ENCODE data around the gene LEKR1.
"Not testable (repeated sequence)": the region's sequence is repeated elsewhere in the genome, so short reads cannot be mapped to it uniquely, and the experiment has no call there.

LEKR1 gene

DNA sequence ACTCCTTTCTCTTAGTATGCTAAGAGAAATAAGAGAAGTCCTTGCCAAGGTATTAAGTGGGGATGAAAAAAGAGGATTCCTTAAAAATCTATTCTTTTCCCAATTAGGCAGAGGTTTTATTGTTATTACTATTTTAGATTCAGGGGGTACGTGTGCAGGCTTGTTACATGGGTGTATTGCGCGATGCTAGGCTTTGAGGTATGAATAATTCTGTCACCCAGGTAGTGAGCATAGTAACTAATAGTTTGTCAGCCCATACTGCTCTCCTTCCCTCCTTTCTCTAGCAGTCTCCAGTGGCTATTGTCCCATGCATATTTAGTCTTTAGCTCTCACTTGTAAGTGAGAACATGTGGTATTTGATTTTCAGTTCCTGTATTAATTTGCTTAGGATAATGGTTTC is 83.9 kb downstream of the LEKR1 start:
- DNase-seq = no peak

DNA sequence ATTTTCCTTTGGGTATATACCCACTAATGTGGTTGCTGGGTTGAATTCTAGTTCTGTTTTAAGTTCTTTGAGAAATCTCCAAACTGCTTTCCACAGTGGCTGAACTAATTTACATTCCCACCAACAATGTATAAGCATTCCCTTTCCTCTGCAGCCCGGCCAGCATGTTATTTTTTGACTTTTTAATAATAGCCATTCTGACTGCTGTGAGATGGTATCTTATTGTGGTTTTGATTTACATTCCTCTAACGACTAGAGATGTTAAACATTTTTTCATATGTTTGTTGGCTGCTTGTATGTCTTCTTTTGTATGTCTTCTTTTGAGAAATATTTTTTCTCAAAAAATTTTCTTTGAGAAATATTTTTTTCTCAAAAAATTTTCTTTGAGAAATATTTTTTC is 84.7 kb downstream of the LEKR1 start:
- not testable (repeated sequence) for DNase-seq

DNA sequence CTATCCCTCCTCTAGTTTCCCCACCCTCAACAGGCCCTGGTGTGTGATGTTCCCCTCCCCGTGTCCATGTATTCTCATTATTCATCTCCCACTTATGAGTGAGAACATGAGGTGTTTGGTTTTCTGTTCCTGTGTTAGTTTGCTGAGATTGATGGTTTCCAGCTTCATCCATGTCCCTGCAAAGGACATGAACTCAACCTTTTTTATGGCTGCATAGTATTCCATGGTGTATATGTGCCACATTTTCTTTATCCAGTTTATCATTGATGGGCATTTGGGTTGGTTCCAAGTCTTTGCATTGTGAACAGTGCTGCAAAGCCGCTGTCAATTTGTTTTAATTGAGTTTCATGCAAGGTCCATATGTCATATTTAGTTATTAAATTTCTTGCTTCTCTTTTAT is 88.1 kb downstream of the LEKR1 start:
- not testable (repeated sequence) for DNase-seq

DNA sequence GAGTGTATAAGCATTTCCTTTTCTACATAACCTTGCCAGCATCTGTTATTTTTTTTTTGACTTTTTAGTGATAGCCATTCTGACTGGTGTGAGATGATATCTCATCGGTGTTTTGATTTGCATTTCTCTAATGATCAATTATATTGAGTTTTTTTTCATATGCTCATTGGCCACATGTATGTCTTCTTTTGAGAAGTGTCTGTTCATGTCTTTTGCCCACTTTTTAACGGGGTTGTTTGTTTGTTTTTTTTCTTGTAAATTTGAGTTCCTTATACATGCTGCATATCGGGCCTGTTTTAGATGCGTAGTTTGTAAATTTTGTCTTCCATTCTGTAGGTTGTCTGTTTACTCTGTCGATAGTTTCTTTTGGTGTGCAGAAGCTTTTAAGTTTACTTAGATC is 89.2 kb downstream of the LEKR1 start:
- no peak for DNase-seq

DNA sequence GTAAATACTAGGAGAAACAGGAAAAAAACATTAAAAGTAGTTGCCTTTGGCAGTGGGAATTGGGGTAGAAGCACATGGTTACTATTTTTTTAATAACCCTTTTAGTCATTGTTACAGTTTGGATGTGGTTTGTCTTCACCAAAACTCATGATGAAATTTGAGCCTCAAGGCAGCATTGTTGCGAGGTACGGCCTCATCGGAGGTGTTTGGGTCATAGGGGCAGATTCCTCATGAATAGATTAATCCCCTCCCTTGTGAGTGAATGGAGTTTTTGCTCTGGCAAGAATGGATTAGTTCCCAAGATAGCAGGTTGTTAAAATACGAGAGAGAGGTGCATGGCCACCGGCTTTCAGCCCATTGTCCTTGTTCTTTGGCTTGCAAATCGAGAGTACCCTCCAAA is 92.6 kb downstream of the LEKR1 start:
- no peak for DNase-seq

DNA sequence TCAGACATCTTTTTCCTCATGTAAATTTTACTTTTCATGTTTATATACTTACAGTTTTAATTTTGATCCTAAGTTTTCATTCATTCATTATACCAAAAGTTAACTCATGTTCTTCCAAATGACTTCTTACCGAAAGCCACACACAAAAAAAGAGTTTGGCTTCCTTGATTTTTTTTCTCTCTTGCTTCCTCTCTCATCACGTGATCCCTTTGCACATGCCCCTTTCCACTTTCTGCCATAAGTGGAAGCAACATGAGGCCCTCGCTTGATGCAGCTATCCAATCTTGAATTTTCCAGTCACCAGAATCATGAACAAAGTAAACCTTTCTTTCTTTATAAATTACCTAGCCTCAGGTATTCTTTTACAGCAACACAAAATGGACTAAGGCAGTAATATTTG is 93.7 kb downstream of the LEKR1 start:
- no peak for DNase-seq

DNA sequence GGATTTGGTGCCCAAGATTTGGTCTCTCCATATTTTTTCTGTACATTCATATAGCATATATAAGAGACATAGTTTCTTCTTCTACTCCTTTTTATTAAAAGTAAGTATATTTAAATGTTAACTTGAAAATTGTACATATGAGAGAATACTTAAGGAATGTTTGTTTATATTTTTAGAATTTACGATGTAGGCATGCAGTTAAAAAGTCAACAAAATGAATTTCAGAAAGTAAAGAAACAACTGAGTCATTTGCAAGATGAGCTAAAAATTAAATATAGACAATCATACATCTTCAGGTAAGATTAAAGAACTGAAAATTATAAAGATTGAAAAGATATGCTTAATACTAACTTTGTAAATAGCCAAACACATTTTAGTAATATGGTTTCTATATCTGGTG is 94.2 kb downstream of the LEKR1 start:
- no peak for DNase-seq

DNA sequence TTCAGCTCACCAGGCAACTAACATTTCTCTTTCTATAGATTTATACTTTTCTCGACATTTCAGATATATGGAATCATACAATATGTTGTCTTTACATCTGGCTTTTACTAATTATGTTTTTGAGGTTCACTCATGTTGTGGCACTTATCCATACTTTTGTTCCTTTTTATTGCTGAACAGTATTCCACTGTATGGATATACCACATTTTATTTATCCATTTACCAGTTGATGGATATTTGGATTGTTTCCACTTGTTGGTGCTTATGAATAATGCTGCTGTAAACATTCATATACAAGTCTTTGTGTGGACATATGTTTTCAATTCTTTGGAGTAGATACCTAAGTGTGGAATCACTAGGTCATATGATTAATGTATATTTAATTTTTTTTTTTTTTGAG is 97.2 kb downstream of the LEKR1 start:
- no peak for DNase-seq

DNA sequence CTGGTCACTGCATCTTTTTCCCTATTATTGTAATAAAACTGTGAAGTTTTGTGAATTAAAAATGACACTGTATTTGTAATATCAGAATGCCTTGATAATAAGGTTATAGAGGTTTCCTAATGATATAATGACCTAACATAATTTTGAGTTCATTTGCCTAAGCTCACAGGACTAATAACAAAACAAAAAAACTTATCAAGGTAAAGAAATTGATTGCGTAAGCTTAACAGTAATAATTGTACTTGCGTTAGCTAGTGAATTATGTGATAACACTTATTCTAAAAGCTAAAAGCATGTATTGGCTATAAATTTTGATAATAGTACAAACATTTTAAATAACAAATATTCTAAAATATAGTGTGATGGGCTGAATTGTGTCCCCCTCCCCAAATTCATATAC is 112.6 kb downstream of the LEKR1 start:
- no peak for DNase-seq

DNA sequence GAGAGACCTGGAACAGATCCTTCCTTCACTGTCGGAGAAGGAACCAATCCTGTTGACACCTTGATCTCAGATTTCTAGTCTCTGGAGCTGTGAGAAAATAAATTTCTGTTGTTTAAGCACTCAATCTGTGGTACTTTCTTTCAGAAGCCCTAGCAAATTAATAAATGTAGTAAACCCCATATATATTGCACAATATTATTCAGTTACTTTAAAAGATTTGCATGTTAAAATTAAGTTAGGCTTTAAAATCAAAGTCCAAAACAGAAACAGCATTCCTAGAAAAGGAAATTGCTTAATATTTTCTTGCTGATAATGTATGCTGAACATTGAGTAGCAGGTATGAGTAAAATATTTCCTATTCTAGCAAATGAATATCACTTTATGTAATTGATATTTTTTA is 113.2 kb downstream of the LEKR1 start:
- DNase-seq = no peak

DNA sequence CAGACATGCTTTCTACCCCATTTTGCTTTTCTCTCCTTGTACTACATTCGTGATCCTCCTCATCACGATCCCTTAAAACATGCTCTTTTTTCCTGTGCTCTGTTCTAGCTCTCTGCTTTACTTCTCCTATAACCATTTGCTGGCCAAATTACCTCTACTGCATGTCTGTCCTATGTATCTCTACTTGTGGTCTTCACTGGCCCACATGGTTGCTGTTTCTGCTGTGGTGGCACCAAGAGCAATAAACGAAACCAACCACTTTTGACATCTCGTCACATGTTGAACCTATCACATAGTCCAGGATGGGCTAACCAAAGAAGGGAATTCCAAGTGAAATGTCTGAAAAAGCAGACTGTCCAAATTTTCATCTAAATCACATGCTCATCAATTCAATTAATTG is 115.2 kb downstream of the LEKR1 start:
- no peak for DNase-seq

DNA sequence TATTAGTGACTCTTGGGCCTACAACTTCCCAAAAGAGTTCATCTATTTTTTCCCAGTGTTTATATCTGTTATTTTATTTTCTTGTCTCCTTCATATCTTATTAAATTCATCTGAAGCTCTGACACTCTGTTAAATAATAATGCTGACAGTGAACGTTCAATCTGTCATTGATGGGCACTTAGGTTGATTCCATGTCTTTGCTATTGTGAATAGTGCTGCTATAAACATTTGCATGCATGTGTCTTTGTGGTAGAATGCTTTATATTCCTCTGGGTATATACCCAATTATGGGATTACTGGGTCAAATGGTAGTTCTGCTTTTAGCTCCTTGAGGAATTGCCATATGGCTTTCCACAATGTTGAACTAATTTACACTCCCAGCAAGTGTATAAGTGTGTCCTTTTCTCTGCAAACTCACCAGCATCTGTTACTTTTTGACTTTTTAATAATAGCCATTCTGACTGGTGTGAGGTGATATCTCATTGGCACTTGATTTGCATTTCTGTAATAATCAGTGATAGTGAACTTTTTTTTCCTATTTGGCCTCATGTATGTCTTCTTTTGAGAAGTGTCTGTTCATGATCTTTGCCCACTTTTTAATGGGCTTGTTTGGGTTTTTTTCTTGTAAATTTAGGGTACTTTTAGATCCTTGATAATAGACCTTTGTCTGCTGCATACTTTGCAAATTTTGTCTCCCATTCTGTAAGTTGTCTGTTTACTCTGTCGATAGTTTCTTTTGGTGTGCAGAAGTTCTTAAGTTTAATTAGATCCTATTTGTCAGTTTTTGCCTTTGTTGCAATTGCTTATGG is 122.5 kb downstream of the LEKR1 start:
- no peak for DNase-seq

DNA sequence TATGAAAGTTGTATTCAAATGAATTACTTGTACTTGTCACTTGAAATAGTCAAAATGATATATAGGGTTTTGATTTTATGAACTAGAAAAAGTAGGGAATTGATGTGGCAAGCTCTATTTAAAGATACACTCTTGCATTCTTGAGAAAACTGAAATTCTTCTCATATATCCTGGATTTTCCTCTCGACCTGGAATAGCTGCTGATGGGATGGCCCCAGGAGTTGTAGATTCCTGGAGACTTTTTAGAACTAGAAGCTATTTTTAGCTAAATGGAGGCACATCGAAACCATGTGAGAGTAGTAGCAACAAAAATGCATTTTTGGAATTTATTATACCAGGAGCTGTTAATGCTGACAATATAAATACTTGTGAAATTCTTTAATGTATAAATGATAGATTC is 125.9 kb downstream of the LEKR1 start:
- DNase-seq = no peak

DNA sequence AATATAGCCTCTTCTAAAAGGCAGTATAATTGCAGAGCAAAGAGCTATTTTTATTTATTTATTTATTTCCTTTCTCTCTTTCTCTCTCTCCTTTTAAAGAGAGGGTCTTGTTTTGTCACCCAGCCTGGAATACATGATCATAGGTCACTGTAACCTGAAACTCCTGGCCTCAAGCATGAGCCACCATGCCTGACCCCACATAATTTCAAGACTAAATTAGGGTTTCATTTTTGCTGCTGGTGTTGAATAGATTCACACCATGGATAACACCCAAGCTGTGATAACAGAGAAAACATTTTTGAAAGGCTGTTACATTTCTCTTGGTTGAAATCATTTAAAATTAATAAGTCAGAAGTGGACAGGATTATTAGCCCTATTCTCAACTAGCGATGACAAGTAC is 131.6 kb downstream of the LEKR1 start:
- DNase-seq = no peak

DNA sequence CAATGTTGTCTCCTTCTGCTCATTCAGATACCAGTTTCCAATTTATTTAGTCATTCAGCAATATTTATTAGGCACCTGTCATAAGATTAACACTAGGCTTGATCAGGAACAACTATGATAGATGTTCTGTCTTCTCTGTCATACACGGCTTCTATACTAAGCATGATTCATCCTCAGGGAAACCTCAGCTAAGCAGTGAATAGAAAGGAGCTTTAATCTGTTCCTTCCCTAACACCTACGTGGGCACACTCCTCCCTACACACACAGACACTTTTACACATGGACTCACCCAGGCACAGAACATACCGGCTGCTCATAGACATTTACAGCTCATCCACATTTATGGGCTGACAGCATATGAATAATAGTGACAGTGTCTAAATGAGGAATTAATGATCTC is 136.9 kb downstream of the LEKR1 start:
- DNase-seq = no peak

DNA sequence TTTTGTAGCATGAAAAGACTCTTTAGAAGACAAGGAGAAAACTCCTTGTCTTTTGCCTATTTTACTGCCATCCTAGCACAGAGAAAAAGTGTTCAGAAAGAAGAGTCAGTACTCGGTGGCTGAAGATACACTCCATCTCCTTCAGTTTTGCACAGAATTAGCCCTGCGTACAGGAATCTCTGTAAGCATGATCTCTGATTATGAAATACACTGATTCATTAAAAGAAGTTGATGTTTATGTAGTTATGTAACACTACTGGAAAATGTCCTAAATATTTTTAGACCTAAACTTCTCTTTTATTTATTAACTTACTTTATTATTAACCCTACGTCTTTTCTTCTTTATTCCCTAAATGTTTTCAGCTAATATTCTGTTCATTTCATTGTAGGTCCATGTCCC is 138.4 kb downstream of the LEKR1 start:
- no peak for DNase-seq

DNA sequence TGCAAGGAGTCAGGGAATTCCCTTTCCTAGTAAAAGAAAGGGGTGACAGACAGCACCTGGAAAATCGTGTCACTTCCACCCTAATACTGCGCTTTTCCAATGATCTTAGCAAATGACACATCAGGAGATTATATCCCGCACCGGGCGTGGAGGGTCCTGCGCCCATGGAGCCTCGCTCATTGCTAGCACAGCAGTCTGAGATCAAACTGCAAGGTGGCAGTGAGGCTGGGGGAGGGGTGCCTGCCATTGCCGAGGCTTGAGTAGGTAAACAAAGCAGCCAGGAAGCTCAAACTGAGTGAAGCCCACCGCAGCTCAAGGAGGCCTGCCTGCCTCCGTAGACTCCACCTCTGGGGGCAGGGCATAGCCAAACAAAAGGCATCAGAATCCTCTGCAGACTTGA is 140.2 kb downstream of the LEKR1 start:
- not testable (repeated sequence) for DNase-seq

DNA sequence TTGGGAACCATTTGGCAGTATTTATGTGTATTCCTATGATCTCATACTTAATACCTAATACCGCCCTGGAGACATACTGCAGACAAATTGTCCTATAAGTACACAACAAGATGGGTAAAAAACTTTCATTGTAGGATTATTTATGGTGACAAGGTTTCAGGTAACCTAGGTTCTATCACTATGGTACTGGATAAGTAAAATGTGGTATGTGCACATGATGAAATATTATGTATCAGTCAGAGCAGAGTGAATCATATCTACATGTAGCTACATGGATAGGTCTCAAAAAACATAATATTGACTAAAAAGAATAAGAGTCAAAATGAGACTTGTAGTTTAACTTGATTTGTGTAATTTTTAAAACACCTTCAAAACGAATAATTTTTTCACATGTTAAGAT is 147.8 kb downstream of the LEKR1 start:
- no peak for DNase-seq

DNA sequence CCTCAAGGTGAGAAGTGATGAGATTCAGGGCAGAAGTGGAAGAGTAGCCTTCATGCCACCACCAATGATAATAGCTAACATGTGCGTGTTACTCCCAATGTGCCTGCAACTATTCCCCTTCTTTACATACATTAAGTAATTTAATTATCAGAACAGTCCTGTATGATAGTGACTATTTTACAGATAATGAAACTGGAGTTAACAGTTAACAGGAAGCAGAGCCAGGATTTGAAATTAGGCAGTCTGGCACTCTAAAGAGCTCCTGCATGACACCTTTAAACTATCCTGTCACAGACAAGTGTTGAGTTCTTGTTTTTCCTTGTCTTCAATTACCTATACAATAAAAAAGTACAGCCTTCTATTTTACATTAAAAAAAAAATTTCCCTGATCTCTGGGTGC is 148.8 kb downstream of the LEKR1 start:
- no peak for DNase-seq

DNA sequence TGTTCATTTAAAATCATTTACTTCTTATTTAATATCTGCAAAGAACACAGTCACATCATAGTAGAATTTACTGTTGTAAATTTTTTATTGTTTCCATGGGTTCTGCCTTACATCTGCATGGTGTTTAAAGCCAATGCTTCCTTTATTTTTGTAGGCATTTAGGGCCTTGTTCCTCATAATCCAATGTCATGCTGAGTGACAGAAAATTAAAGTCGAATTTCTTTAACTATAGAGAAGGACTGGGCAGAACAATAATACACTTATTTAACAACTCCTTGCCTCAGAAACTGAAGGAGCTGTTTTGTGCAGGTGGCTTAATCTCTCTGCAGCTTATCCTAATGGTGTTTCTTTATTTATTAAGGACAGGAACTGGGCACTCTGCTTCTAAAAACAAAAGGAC is 149.6 kb downstream of the LEKR1 start:
- no peak for DNase-seq

DNA sequence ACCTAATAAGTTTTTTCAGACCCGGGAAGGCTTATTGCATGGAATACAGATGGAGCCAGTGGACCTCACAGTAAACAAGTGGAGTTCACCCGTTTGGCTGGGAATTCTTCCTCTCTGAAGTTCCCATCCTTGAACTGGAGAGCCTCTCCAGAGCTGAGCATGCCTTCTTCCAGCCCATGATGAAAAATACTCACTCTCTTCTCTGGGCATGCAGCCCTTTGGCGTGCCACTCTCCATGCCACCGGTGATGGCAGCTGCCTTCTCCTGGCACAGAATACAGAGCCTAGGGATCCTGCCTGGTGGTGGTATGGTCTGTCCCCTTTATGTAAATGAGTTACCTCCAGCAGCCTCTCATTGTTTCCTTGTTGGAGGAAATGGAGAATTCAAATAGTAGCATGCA is 150.8 kb downstream of the LEKR1 start:
- no peak for DNase-seq

DNA sequence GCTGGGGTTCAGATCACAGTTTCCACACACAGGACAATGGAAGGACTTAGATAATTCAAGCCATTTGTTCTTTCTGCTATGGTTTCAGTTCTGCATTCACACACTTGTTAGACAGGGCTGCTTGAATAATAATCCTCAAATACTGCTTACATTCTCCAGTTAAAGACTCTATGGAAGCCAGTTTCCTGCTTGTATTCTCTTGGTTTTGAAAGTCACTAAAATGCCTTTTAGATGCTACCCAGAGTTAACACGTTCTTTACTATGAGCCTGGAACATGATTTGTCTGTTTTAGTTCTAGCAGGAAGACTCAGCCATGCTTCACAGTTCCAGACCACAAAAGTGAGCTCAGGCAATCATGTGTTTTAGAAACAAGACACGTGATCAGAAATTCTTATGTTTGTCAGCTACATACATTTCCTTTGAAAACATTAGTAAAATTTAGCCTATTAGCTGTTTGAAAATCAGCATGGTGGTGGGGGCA is 152.4 kb downstream of the LEKR1 start:
- no peak for DNase-seq

DNA sequence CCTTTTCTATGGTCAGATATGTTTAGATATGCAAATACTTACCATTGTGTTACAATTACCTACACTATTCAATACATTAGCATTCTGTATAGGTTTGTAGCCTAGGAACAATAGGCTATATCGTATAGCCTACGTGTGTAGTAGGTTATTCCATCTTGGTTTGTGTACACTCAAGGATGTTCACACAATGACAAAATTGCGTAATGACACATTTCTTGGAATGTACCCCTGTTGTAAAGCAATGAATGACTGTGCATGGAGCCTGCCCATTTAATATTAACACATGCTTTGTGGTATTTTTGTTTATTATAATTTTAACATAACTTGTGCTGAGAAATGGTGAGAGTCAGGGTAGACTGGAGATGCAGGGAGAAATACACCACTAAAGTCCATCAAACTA is 154.9 kb downstream of the LEKR1 start:
- no peak for DNase-seq

DNA sequence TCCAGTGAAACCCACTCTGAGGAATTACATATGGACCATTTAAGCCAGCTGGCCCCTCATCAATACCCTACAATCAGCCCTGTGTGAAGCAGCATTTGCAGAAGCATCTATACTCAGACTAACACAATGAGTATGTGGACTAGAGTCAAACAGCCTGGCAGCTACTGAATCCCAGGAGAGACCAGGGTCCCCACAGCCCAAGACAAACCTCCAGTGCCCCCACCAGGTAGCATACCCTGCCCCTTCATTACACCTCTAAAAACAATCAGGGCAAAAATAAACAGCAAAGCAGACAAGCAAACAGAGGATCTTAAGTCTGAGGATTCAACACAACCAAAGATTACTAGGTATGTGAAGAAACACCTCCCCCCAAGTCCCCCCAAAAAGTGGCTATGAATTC is 157.4 kb downstream of the LEKR1 start:
- no peak for DNase-seq

DNA sequence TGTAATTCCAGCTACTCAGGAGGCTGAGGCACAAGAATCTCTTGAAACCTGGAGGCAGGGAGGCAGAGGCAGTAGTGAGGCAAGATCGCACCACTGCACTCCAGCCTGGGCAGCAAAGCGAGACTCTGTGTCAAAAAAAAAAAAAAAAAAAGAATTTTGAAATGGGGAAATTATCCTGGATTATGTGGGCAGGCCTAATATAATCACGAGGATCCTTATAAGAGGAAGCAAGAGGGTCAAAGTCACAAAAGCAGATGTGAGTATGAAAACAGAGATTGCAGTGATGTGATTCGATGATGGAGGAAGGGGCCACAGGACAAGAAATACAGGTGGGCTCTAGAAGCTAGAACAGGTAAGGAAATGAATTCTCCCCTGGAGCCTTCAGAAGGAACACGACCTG is 159.6 kb downstream of the LEKR1 start:
- DNase-seq = no peak
